HepG2 (cell line): ENCODE results near the gene PSMB3. TPM values are rescaled to one million over a fixed set of nuclear protein-coding genes. Genes with fewer than 3 reads are reported as not detected.

Source experiments
- DRAP1 ChIP-seq: IDR thresholded peaks from 2 replicates; pipeline ENCODE4 v1.6.1; 2016; ENCODE audit warnings: missing genetic modification reagents, missing compliant biosample characterization
- FOXO4 ChIP-seq: sonication (generic); formaldehyde crosslinking; conservative IDR thresholded peaks from 2 replicates; pipeline ENCODE4 v1.8.1; 2023; ENCODE audit warnings: missing genetic modification reagents
- HIVEP1 ChIP-seq: sonication (generic); formaldehyde crosslinking; IDR thresholded peaks from 2 replicates; pipeline ENCODE4 v1.4.0; 2020; ENCODE audit warnings: mild to moderate bottlenecking, missing genetic modification reagents
- HMGXB4 ChIP-seq, 2 experiments: sonication (generic) in 1 of 2; formaldehyde crosslinking in 1 of 2; IDR thresholded peaks; 2 replicates each; pipeline versions ENCODE4 v1.4.0 to v1.6.1; 2018 to 2020; ENCODE audit warnings: missing genetic modification reagents in 2 of 2, borderline replicate concordance in 1 of 2, low read depth in 1 of 2, mild to moderate bottlenecking in 1 of 2, missing biosample characterization in 1 of 2
- HOXA3 ChIP-seq: sonication (generic); formaldehyde crosslinking; IDR thresholded peaks from 2 replicates; pipeline ENCODE4 v1.5.0; 2020; ENCODE audit warnings: missing genetic modification reagents
- IRF1 ChIP-seq: sonication (generic); formaldehyde crosslinking; IDR thresholded peaks from 2 replicates; pipeline ENCODE4 v1.4.0; 2020; ENCODE audit warnings: low read depth, mild to moderate bottlenecking, missing genetic modification reagents
- JUND ChIP-seq: sonication (generic); formaldehyde crosslinking; IDR thresholded peaks from 2 replicates; pipeline ENCODE4 v1.8.0; 2022; ENCODE audit warnings: mild to moderate bottlenecking, missing genetic modification reagents
- KDM5A ChIP-seq: fragments of 200-600 bp; sonication (generic); IDR thresholded peaks from 2 replicates; pipeline ENCODE4 v1.7.0; 2018; ENCODE audit warnings: antibody characterized with exemption, mild to moderate bottlenecking, low read length, borderline replicate concordance
- MAFF ChIP-seq: IDR thresholded peaks from 2 replicates; pipeline ENCODE4 v1.6.1; 2011; ENCODE audit warnings: low read depth, low read length, improper control_type of control experiment
- MTA3 ChIP-seq: sonication (generic); formaldehyde crosslinking; IDR thresholded peaks from 2 replicates; pipeline ENCODE4 v1.4.0; 2020; ENCODE audit warnings: missing genetic modification reagents
- NFIB ChIP-seq: sonication (generic); formaldehyde crosslinking; IDR thresholded peaks from 2 replicates; pipeline ENCODE4 v1.9.0; 2021; ENCODE audit warnings: missing genetic modification reagents, mild to moderate bottlenecking, borderline replicate concordance
- NFRKB ChIP-seq: fragments of 450-650 bp; IDR thresholded peaks from 2 replicates; pipeline ENCODE4 v1.6.1; 2017
- PHF21A ChIP-seq: sonication (generic); formaldehyde crosslinking; IDR thresholded peaks from 2 replicates; pipeline ENCODE4 v1.5.0; 2020; ENCODE audit warnings: mild to moderate bottlenecking, missing genetic modification reagents
- POLR2AphosphoS5 ChIP-seq: IDR thresholded peaks from 2 replicates; pipeline ENCODE4 v1.6.1; 2012; ENCODE audit warnings: low read depth, low read length
- SALL2 ChIP-seq: sonication (generic); formaldehyde crosslinking; IDR thresholded peaks from 2 replicates; pipeline ENCODE4 v1.8.1; 2023; ENCODE audit warnings: mild to moderate bottlenecking, missing genetic modification reagents, inconsistent platforms
- SP2 ChIP-seq: sonication (generic); formaldehyde crosslinking; IDR thresholded peaks from 2 replicates; pipeline ENCODE4 v1.5.1; 2020; ENCODE audit warnings: mild to moderate bottlenecking, missing genetic modification reagents
- SPEN ChIP-seq: sonication (generic); formaldehyde crosslinking; IDR thresholded peaks from 2 replicates; pipeline ENCODE4 v1.5.1; 2020; ENCODE audit warnings: low read depth, mild to moderate bottlenecking, missing genetic modification reagents
- TFAP4 ChIP-seq: sonication (generic); IDR thresholded peaks from 2 replicates; pipeline ENCODE4 v1.6.1; 2016; ENCODE audit warnings: low read depth, borderline replicate concordance
- ZMYM3 ChIP-seq: sonication (generic); formaldehyde crosslinking; IDR thresholded peaks from 2 replicates; pipeline ENCODE4 v1.5.1; 2020; ENCODE audit warnings: mild to moderate bottlenecking, missing genetic modification reagents
- ZNF205 ChIP-seq: IDR thresholded peaks from 2 replicates; pipeline ENCODE4 v1.6.1; 2018; ENCODE audit warnings: missing biosample characterization, missing genetic modification reagents
- ZNF570 ChIP-seq: sonication (generic); formaldehyde crosslinking; IDR thresholded peaks from 2 replicates; pipeline ENCODE4 v1.4.0; 2020; ENCODE audit warnings: mild to moderate bottlenecking, missing genetic modification reagents, borderline replicate concordance
- ZNF670 ChIP-seq: sonication (generic); formaldehyde crosslinking; IDR thresholded peaks from 2 replicates; pipeline ENCODE4 v1.8.0; 2022; ENCODE audit warnings: mild to moderate bottlenecking, missing genetic modification reagents, borderline replicate concordance
- ZNF790 ChIP-seq: sonication (generic); formaldehyde crosslinking; IDR thresholded peaks from 2 replicates; pipeline ENCODE4 v1.8.0; 2022; ENCODE audit warnings: missing genetic modification reagents, mild to moderate bottlenecking, borderline replicate concordance
- ZNF883 ChIP-seq: sonication (generic); formaldehyde crosslinking; IDR thresholded peaks from 2 replicates; pipeline ENCODE4 v1.5.1; 2020; ENCODE audit warnings: mild to moderate bottlenecking, missing genetic modification reagents; ENCODE audit errors: not compliant biosample characterization
- polyA plus RNA-seq, 8 experiments: library from polyadenylated mRNA; depleted of rRNA in 3 of 8; stranded (reverse) in 7 of 8; unstranded in 1 of 8; fragments of >200 nt; fragmentation: Illumina TruSeq in 4 of 8; extraction: Trizol in 4 of 8; gene quantifications; 2 replicates each; pipeline versions ENCODE4 v1.2.1 to v1.2.3, GENCODE V29; 2011 to 2016; ENCODE audit warnings: low read depth in 4 of 8, missing spikeins in 1 of 8, mixed read lengths in 1 of 8; ENCODE audit not compliant: insufficient read depth in 1 of 8
- total RNA-seq, 5 experiments: library from RNA; depleted of rRNA; stranded (reverse); fragments of >200 nt; fragmentation: Illumina TruSeq; extraction: Trizol; gene quantifications; 2 replicates each; pipeline ENCODE4 v1.2.3, GENCODE V29; 2016; ENCODE audit warnings: low read depth in 1 of 5

PSMB3 gene
- total and polyA plus RNA-seq, 2 of the 13 experiments (the other 11 are each of a cell fraction or from before 2014, with no cell fraction given) = 366 to 517 TPM

GRCh38 chr17:38752308-38753070 is at the start of gene PSMB3 (continued):
- peak; percentile 84 for TF ChIP-seq HOXA3 (CRISPR knock-in tag)
- TF ChIP-seq POLR2AphosphoS5 = peak; percentile 89
- peak; percentile 97 for TF ChIP-seq ZNF205 (CRISPR knock-in tag)
- no peak for TF ChIP-seq HIVEP1 (CRISPR knock-in tag)
- TF ChIP-seq JUND (CRISPR knock-in tag) = no peak
- peak; percentile 43; the same call in 1 of the 2 replicates for TF ChIP-seq IRF1 (CRISPR knock-in tag)
- peak; percentile 81 for TF ChIP-seq DRAP1
- TF ChIP-seq FOXO4 (CRISPR knock-in tag) = no peak
- TF ChIP-seq PHF21A (CRISPR knock-in tag) = peak; percentile 93
- TF ChIP-seq NFRKB = no peak
- TF ChIP-seq KDM5A = peak; percentile 87
- peak; percentile 95 for TF ChIP-seq SPEN
- no peak for TF ChIP-seq ZNF670
- TF ChIP-seq ZMYM3 = peak; percentile 50; the same call in 1 of the 2 replicates
- no peak for TF ChIP-seq ZNF570
- no peak for TF ChIP-seq ZNF790 (CRISPR knock-in tag)
- no peak for TF ChIP-seq MAFF
- TF ChIP-seq ZNF883 (CRISPR knock-in tag) = peak; percentile 54
- TF ChIP-seq HMGXB4 (CRISPR knock-in tag; IDR thresholded peaks at IDR 0.05; ENCODE audit: borderline replicate concordance in 1 of 2, low read depth in 1 of 2) = peak in 1 of 2 experiments; percentile 85; a peak in 3 of 4 replicates
- TF ChIP-seq MTA3 (CRISPR knock-in tag) = no peak
- peak; percentile 82; the same call in 1 of the 2 replicates for TF ChIP-seq TFAP4
- peak; percentile 93; the same call in 1 of the 2 replicates for TF ChIP-seq SALL2
- TF ChIP-seq NFIB (CRISPR knock-in tag) = no peak
- TF ChIP-seq SP2 (CRISPR knock-in tag) = peak; percentile 99
